Measurements from ENCODE around the gene GPX6.
A peak's percentile ranks its signal among the peaks of the same experiment; 100 is the strongest.

Gene GPX6

DNA sequence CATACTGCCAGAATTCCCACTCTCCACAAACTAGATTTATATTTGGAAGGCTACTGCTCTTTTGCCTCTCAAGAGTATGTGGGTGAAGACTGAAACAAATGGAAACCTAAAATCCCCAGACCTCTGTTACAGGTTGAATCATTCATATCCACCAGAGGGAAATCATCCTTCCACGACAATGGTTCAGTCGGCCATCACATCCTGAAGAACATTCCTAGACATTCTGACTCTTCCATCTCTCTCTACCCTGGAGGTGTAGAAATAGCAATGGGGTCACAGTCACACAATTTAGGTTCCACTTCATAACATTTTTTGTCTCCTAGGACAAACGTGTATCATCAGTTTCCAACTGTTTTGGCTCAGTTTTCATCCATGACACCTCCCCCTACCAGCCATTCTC is 18.7 kb upstream of the GPX6 start:
- Histone ChIP-seq H3K9me3 (ENCODE audit: control insufficient read depth, insufficient read depth, low read depth, low read length) (no peaks in the 10 kb centered on the region), H3K4me3 (ENCODE audit: low read depth, low read length) (no peak overlapping the region), H3K36me3 (ENCODE audit: control insufficient read depth in 2 of 2, insufficient read depth in 1 of 2, low read length in 2 of 2) (no peaks in the 10 kb centered on the region), H3K4me1 (ENCODE audit: control insufficient read depth, insufficient read depth, low read length) (no peaks in the 10 kb centered on the region), H3K27ac (ENCODE audit: extremely low read depth, low read depth, low read length) (no peak overlapping the region)
- CTCF ChIA-PET, result no interaction called here
- no peak for TF ChIP-seq ZNF843 (tag by site-specific recombination; IDR thresholded peaks at IDR 0.05)
- no peak for TF ChIP-seq OVOL3 (tag by site-specific recombination; IDR thresholded peaks at IDR 0.05)
- no peak for TF ChIP-seq ZNF239 (tag by site-specific recombination; IDR thresholded peaks at IDR 0.05)
- TF ChIP-seq, protein P1, sequence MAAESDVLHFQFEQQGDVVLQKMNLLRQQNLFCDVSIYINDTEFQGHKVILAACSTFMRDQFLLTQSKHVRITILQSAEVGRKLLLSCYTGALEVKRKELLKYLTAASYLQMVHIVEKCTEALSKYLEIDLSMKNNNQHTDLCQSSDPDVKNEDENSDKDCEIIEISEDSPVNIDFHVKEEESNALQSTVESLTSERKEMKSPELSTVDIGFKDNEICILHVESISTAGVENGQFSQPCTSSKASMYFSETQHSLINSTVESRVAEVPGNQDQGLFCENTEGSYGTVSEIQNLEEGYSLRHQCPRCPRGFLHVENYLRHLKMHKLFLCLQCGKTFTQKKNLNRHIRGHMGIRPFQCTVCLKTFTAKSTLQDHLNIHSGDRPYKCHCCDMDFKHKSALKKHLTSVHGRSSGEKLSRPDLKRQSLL (tag by site-specific recombination; IDR thresholded peaks at IDR 0.05), result no peak
- TF ChIP-seq KLF1 (tag by site-specific recombination; IDR thresholded peaks at IDR 0.05), result no peak
- no peak for TF ChIP-seq ZNF138 (tag by site-specific recombination; IDR thresholded peaks at IDR 0.05; ENCODE audit: borderline replicate concordance)
- TF ChIP-seq, protein P2, sequence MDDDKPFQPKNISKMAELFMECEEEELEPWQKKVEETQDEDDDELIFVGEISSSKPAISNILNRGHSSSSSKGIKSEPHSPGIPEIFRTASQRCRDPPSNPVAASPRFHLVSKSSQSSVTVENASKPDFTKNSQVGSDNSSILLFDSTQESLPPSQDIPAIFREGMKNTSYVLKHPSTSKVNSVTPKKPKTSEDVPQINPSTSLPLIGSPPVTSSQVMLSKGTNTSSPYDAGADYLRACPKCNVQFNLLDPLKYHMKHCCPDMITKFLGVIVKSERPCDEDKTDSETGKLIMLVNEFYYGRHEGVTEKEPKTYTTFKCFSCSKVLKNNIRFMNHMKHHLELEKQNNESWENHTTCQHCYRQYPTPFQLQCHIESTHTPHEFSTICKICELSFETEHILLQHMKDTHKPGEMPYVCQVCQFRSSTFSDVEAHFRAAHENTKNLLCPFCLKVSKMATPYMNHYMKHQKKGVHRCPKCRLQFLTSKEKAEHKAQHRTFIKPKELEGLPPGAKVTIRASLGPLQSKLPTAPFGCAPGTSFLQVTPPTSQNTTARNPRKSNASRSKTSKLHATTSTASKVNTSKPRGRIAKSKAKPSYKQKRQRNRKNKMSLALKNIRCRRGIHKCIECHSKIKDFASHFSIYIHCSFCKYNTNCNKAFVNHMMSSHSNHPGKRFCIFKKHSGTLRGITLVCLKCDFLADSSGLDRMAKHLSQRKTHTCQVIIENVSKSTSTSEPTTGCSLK (tag by site-specific recombination; IDR thresholded peaks at IDR 0.05), result no peak
- TF ChIP-seq ZNF514 (tag by site-specific recombination; IDR thresholded peaks at IDR 0.05), result no peak
- TF ChIP-seq ZFP69B (tag by site-specific recombination; IDR thresholded peaks at IDR 0.05), result no peak
- no peak for TF ChIP-seq ZNF621 (tag by site-specific recombination; IDR thresholded peaks at IDR 0.05)
- no peak for TF ChIP-seq SP3 (tag by site-specific recombination; IDR thresholded peaks at IDR 0.05)
- TF ChIP-seq SP7 (tag by site-specific recombination; IDR thresholded peaks at IDR 0.05), result no peak
- POLR2A ChIA-PET, result no interaction called here

DNA sequence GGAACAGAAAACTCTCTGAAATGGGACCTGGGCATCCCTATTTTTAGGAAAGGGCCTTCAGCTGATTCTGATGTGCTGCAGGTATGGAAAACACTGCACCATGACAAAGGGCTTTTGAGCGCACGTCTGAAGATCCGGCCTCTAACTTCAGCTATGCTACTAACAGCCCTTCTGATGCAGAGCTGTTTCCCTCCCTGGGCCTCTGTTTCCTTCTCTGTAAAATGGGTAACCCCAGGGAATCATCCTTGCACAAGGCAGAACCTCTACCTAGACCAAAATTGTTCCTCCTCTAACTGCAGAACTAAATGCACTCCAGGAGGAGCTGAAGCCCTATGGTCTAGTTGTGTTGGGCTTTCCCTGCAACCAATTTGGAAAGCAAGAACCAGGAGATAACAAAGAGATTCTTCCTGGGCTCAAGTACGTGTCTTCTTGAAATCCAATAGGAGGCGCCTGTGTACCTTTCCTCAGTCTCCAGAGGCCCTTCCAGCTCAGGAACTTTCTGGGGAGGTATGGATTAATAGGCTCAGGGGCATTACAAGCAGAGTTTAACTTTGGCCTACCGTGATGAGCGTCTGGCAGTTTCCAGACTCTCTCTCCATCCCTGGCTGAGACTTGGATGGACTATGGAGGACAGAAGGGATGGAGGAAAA is 16.0 kb upstream of the GPX6 start:
- no peaks in the 10 kb centered on the region for H3K4me1 ChIP-seq (ENCODE audit: control insufficient read depth, insufficient read depth, low read length)
- POLR2A ChIA-PET, result interaction anchor here (0.7 to 1.3 kb wide), 2 partner anchors 9 to 88 kb away, joined by 3 read pairs; partner anchors contain the start of gene ZSCAN23
- H3K27ac ChIP-seq (ENCODE audit: extremely low read depth, low read depth, low read length), result no peak overlapping the region
- no peaks in the 10 kb centered on the region for H3K9me3 ChIP-seq (ENCODE audit: control insufficient read depth, insufficient read depth, low read depth, low read length)
- CTCF ChIA-PET, result interaction anchor here (0.5 to 5.0 kb wide), 12 partner anchors 11 to 156 kb away, joined by 3 to 24 read pairs (median 3); partner anchors contain the start of gene GPX6
- TF ChIP-seq SCRT2 (tag by site-specific recombination; IDR thresholded peaks at IDR 0.05), result 0 out of 2 replicates have a peak, but pooled peaks have one; percentile 32
- TF ChIP-seq, protein P3, sequence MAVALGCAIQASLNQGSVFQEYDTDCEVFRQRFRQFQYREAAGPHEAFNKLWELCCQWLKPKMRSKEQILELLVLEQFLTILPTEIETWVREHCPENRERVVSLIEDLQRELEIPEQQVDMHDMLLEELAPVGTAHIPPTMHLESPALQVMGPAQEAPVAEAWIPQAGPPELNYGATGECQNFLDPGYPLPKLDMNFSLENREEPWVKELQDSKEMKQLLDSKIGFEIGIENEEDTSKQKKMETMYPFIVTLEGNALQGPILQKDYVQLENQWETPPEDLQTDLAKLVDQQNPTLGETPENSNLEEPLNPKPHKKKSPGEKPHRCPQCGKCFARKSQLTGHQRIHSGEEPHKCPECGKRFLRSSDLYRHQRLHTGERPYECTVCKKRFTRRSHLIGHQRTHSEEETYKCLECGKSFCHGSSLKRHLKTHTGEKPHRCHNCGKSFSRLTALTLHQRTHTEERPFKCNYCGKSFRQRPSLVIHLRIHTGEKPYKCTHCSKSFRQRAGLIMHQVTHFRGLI (tag by site-specific recombination; IDR thresholded peaks at IDR 0.05), result 0 out of 2 replicates have a peak, but pooled peaks have one; percentile 44
- no peak for TF ChIP-seq ZNF146 (tag by site-specific recombination; IDR thresholded peaks at IDR 0.05)
- TF ChIP-seq, protein P4, sequence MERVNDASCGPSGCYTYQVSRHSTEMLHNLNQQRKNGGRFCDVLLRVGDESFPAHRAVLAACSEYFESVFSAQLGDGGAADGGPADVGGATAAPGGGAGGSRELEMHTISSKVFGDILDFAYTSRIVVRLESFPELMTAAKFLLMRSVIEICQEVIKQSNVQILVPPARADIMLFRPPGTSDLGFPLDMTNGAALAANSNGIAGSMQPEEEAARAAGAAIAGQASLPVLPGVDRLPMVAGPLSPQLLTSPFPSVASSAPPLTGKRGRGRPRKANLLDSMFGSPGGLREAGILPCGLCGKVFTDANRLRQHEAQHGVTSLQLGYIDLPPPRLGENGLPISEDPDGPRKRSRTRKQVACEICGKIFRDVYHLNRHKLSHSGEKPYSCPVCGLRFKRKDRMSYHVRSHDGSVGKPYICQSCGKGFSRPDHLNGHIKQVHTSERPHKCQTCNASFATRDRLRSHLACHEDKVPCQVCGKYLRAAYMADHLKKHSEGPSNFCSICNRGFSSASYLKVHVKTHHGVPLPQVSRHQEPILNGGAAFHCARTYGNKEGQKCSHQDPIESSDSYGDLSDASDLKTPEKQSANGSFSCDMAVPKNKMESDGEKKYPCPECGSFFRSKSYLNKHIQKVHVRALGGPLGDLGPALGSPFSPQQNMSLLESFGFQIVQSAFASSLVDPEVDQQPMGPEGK (tag by site-specific recombination; IDR thresholded peaks at IDR 0.05), result no peak
- TF ChIP-seq ZNF654 (tag by site-specific recombination; IDR thresholded peaks at IDR 0.05; ENCODE audit: low read depth), result peak; percentile 35
- no peaks in the 10 kb centered on the region for H3K36me3 ChIP-seq (ENCODE audit: control insufficient read depth in 2 of 2, insufficient read depth in 1 of 2, low read length in 2 of 2)
- no peak overlapping the region for H3K4me3 ChIP-seq (ENCODE audit: low read depth, low read length)
